SU-DHL-6 (cell line): ENCODE data around the gene CNBD2.
"Not testable (repeated sequence)": the region's sequence is repeated elsewhere in the genome, so short reads cannot be mapped to it uniquely, and the experiment has no call there.

Experiments used
- H2AFZ ChIP-seq: fragments of 200-600 bp; sonication (generic); 2 replicates; pipeline ENCODE4 v1.6.1; 2014; ENCODE audit warnings: low read depth, mild to moderate bottlenecking, moderate library complexity, mixed read lengths, antibody characterized with exemption, low read length; ENCODE audit not compliant: severe bottlenecking
- H3F3A ChIP-seq: fragments of 200-600 bp; shearing (Covaris generic); 2 replicates; pipeline ENCODE4 v1.6.0; 2016; ENCODE audit warnings: antibody characterized with exemption, mild to moderate bottlenecking; ENCODE audit not compliant: insufficient read depth
- H3K27ac ChIP-seq: fragments of 200-600 bp; sonication (generic); 2 replicates; pipeline ENCODE4 v1.5.1; 2016; ENCODE audit warnings: low read depth, mild to moderate bottlenecking, low read length, moderate library complexity, mixed read lengths
- H3K27me3 ChIP-seq: fragments of 200-600 bp; sonication (generic), shearing (Covaris generic); 2 replicates; pipeline ENCODE4 v1.6.0; 2014; ENCODE audit warnings: mild to moderate bottlenecking, low read length
- H3K36me3 ChIP-seq: fragments of 200-600 bp; sonication (generic); 2 replicates; pipeline ENCODE4 v1.6.1; 2014; ENCODE audit warnings: mild to moderate bottlenecking, low read length, mixed read lengths
- H3K4me2 ChIP-seq: fragments of 300-600, 200-600 bp; shearing (Covaris generic), sonication (generic); 2 replicates; pipeline ENCODE4 v1.6.0; 2014; ENCODE audit warnings: low read length, low read depth, mild to moderate bottlenecking; ENCODE audit not compliant: poor library complexity, severe bottlenecking
- H3K4me3 ChIP-seq: fragments of 200-600 bp; sonication (generic); 2 replicates; pipeline ENCODE4 v1.5.1; 2014; ENCODE audit warnings: antibody characterized with exemption, low read length, mild to moderate bottlenecking, mixed read lengths; ENCODE audit not compliant: insufficient read depth, poor library complexity, severe bottlenecking
- H3K79me2 ChIP-seq: fragments of 200-600 bp; sonication (generic); 2 replicates; pipeline ENCODE4 v1.6.1; 2014; ENCODE audit warnings: mild to moderate bottlenecking, low read length, moderate library complexity; ENCODE audit not compliant: insufficient read depth
- H3K9ac ChIP-seq: fragments of 200-600 bp; sonication (generic); 2 replicates; pipeline ENCODE4 v1.7.0; 2014; ENCODE audit warnings: mild to moderate bottlenecking, low read length
- H3K9me2 ChIP-seq: fragments of 200-600 bp; sonication (generic); replicated peaks from 2 replicates; pipeline ENCODE4 v1.6.1; 2014; ENCODE audit warnings: low read length; ENCODE audit not compliant: insufficient read depth
- H3K9me3 ChIP-seq: fragments of 200-600 bp; sonication (generic); 2 replicates; pipeline ENCODE4 v1.6.1; 2014; ENCODE audit warnings: low read length, mixed read lengths; ENCODE audit not compliant: insufficient read depth
- H4K20me1 ChIP-seq: fragments of 200-600 bp; sonication (generic); 2 replicates; pipeline ENCODE4 v1.6.1; 2014; ENCODE audit warnings: low read depth, mild to moderate bottlenecking, antibody characterized with exemption, low read length, moderate library complexity, mixed read lengths
- EZH2phosphoT487 ChIP-seq: fragments of 200-600 bp; sonication (generic), shearing (Covaris generic); conservative IDR thresholded peaks from 2 replicates; pipeline ENCODE4 v1.6.1; 2018; ENCODE audit warnings: mild to moderate bottlenecking, antibody characterized with exemption, low read length, moderate library complexity, mixed read lengths
- TF ChIP-seq, protein P1 (sequence below): fragments of 200-600 bp; sonication (generic); IDR thresholded peaks from one replicate; pipeline ENCODE4 v1.5.1; 2017; ENCODE audit warnings: antibody characterized with exemption, mild to moderate bottlenecking, low read length, moderate library complexity; ENCODE audit not compliant: insufficient read depth, poor library complexity, severe bottlenecking

CNBD2 gene

DNA sequence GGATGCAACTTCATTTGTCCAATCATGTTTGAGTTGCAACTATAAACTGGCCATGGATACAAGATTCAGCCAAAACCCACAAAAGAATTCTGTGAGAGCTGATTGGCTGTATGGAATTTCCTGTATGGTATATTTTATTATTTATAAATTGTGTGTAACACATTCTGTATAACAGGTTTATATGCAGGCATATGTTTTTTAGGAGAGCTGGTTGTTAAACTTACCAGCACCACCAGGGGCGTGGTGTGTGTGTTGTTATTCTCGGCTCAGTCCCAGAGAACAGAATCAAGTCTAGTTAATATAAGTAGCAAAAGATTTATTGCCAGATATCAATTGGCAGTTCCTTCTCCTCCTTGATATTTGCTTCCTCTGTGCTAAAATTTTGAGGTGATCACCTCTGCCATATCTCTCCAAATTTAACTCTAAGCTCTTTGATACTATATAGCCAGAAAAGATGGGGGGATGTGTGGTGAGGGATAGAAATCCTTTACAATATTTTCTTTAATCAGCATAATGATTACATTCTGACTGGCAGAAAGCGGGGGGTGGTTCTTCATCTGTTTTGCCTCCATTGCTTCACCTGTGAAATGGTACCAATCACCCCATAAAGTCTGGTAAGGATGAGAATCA is 22.9 kb downstream of the CNBD2 start:
- H3K4me3 ChIP-seq, result no peak overlapping the region
- no peaks in the 10 kb centered on the region for H3K79me2 ChIP-seq
- H4K20me1 ChIP-seq, result no peaks in the 10 kb centered on the region
- no peaks in the 10 kb centered on the region for H3K9me2 ChIP-seq
- H3K27ac ChIP-seq, result no peak overlapping the region
- no peak overlapping the region for H2AFZ ChIP-seq
- H3K36me3 ChIP-seq, result no peaks in the 10 kb centered on the region
- H3K9me3 ChIP-seq, result no peaks in the 10 kb centered on the region
- no peak overlapping the region for H3K9ac ChIP-seq
- TF ChIP-seq, protein P1, sequence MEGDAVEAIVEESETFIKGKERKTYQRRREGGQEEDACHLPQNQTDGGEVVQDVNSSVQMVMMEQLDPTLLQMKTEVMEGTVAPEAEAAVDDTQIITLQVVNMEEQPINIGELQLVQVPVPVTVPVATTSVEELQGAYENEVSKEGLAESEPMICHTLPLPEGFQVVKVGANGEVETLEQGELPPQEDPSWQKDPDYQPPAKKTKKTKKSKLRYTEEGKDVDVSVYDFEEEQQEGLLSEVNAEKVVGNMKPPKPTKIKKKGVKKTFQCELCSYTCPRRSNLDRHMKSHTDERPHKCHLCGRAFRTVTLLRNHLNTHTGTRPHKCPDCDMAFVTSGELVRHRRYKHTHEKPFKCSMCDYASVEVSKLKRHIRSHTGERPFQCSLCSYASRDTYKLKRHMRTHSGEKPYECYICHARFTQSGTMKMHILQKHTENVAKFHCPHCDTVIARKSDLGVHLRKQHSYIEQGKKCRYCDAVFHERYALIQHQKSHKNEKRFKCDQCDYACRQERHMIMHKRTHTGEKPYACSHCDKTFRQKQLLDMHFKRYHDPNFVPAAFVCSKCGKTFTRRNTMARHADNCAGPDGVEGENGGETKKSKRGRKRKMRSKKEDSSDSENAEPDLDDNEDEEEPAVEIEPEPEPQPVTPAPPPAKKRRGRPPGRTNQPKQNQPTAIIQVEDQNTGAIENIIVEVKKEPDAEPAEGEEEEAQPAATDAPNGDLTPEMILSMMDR, result no peak
- no peak for TF ChIP-seq EZH2phosphoT487
- peaks cover 3% of the 10 kb centered on the region; the same call in 1 of the 2 replicates for H3F3A ChIP-seq
- no peaks in the 10 kb centered on the region for H3K27me3 ChIP-seq
- no peak overlapping the region for H3K4me2 ChIP-seq

DNA sequence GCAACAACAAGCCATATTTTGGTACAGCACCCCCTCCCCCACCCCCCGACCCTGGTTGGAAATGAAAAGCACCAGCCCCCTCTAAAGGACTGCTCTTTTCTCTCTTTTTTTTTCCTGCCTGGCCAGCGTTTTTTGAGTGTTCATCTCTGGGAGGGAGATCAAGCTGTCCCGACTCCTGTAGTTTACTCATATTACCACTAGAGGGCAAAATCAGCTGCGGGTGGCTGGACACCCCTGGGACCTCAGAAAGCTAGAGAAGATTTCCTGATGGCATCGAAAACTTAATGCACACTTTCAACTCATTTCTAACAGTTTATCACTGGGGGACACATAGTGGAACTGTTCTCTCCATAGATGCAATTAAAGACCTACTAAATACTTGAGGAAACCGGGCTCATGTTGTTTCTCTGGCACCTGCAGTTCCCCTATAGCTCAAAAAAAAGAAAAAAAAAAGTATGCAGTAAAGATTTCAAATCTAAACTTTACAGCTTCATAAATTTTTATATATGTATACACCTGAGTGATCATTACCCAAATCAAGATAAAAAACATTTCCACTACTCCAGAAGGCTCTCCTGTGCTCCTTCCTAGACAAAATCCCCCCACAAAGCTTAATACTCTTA is 24.4 kb downstream of the CNBD2 start:
- H3F3A ChIP-seq, result peaks cover 3% of the 10 kb centered on the region; the same call in 1 of the 2 replicates
- H3K27me3 ChIP-seq, result no peaks in the 10 kb centered on the region
- no peaks in the 10 kb centered on the region for H3K79me2 ChIP-seq
- H4K20me1 ChIP-seq, result no peaks in the 10 kb centered on the region
- no peak overlapping the region for H3K27ac ChIP-seq
- H3K4me3 ChIP-seq, result no peak overlapping the region
- no peak overlapping the region for H2AFZ ChIP-seq
- H3K4me2 ChIP-seq, result peak overlapping the region; percentile 14
- no peaks in the 10 kb centered on the region for H3K9me2 ChIP-seq
- no peaks in the 10 kb centered on the region for H3K9me3 ChIP-seq
- H3K9ac ChIP-seq, result no peak overlapping the region
- no peak for TF ChIP-seq EZH2phosphoT487
- TF ChIP-seq, protein P1, result peak; percentile 84
- no peaks in the 10 kb centered on the region for H3K36me3 ChIP-seq

DNA sequence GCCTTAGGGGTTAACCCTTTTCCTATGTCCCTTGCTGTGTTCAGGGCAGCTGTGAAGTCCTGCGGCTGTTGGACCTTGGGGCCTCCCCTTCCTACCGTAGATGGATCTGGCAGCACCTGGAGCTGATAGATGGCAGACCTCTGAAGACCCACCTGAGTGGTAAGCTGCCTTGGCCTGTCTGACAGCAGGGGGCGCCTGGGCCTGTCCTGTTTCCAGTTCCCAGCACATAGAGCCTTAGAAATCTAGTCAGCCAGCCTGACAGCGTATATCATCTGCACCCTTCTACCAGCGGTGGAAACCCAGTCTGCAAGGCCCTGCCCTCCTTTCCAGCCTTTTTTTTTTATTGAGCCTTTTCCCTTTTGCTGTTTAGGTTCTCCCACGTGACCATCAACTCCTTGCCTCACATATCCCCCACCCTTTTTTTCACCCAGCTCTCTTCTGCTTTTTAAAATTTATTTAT is 26.6 kb downstream of the CNBD2 start:
- H3K36me3 ChIP-seq, result no peaks in the 10 kb centered on the region
- H3K4me2 ChIP-seq, result no peak overlapping the region
- no peaks in the 10 kb centered on the region for H3K9me2 ChIP-seq
- no peak overlapping the region for H2AFZ ChIP-seq
- no peak overlapping the region for H3K9ac ChIP-seq
- H3F3A ChIP-seq, result peaks cover 3% of the 10 kb centered on the region; the same call in 1 of the 2 replicates
- H3K27me3 ChIP-seq, result no peaks in the 10 kb centered on the region
- H4K20me1 ChIP-seq, result no peaks in the 10 kb centered on the region
- H3K79me2 ChIP-seq, result no peaks in the 10 kb centered on the region
- H3K9me3 ChIP-seq, result no peaks in the 10 kb centered on the region
- H3K4me3 ChIP-seq, result no peak overlapping the region
- TF ChIP-seq, protein P1, result peak; percentile 95
- no peak for TF ChIP-seq EZH2phosphoT487
- H3K27ac ChIP-seq, result no peak overlapping the region

DNA sequence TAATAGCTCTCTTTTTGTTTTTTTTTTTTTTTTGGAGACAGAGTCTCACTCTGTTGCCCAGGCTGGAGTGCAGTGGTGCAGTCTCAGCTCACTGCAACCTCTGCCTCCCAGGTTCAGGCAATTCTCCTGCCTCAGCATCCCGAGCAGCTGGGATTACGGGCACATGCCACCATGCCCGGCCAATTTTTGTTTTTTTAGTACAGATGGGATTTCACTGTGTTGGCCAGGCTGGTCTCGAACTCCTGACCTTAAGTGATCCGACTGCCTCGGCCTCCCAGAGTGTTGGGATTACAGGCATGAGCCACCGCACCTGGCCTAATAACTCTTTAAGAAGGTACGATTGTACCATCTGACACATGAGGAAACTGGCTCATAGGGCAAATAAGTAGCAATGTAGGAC is 28.1 kb downstream of the CNBD2 start:
- H3F3A ChIP-seq, H3K4me2 ChIP-seq, H3K27ac ChIP-seq, H4K20me1 ChIP-seq, H3K27me3 ChIP-seq, H3K9me3 ChIP-seq, H3K9ac ChIP-seq, H3K4me3 ChIP-seq, H3K9me2 ChIP-seq, H2AFZ ChIP-seq, H3K36me3 ChIP-seq, H3K79me2 ChIP-seq: not testable (repeated sequence)

DNA sequence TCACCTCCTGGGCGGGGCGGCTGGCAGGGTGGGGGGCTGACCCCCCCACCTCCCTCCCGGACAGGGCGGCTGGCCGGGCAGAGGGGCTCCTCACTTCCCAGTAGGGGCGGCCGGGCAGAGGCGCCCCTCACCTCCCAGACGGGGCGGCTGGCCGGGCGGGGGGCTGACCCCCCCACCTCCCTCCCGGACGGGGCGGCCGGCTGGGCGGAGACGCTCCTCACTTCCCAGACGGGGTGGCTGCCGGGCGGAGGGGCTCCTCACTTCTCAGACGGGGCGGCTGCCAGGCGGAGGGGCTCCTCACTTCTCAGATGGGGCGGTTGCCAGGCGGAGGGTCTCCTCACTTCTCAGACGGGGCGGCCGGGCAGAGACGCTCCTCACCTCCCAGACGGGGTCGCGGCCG is 32.9 kb downstream of the CNBD2 start:
- not testable (repeated sequence) for H3K27ac ChIP-seq, H3K9ac ChIP-seq, H2AFZ ChIP-seq, H3K27me3 ChIP-seq, H3K9me3 ChIP-seq, H3K36me3 ChIP-seq, H3K4me3 ChIP-seq, H3K4me2 ChIP-seq, H3K9me2 ChIP-seq, H3F3A ChIP-seq, H4K20me1 ChIP-seq, H3K79me2 ChIP-seq
